ENCODE measurements around the gene PCDHGB4. TPM values are rescaled to one million over a fixed set of nuclear protein-coding genes. Genes with fewer than 3 reads are reported as not detected.
"Not testable (repeated sequence)": the region's sequence is repeated elsewhere in the genome, so short reads cannot be mapped to it uniquely, and the experiment has no call there.

Gene PCDHGB4
- total RNA-seq, 1 experiment from 2014 or later: 0.26 TPM

DNA sequence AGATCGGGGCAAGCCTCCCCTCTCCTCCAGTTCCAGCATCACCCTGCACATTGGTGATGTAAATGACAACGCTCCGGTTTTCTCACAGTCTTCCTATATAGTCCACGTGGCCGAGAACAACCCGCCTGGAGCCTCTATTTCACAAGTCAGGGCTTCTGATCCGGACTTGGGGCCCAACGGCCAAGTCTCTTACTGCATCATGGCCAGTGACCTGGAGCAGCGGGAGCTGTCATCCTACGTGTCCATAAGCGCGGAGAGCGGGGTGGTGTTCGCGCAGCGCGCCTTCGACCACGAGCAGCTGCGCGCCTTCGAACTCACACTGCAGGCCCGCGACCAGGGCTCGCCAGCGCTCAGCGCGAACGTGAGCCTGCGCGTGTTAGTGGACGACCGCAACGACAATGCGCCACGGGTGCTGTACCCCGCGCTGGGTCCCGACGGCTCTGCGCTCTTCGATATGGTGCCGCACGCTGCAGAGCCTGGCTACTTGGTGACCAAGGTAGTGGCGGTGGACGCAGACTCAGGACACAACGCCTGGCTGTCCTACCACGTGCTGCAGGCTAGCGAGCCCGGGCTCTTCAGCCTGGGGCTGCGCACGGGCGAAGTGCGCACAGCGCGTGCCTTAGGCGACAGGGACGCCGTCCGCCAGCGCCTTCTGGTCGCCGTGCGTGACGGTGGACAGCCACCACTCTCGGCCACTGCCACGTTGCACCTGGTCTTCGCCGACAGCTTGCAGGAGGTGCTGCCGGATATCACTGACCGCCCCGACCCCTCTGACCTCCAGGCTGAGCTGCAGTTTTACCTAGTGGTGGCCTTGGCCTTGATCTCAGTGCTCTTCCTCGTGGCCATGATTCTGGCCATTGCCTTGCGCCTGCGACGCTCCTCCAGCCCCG is 1.9 kb downstream of the PCDHGB4 start:
- H3K36me3 ChIP-seq: no peaks in the 10 kb centered on the region
- H3K9me3 ChIP-seq: peaks cover 11% of the 10 kb centered on the region
- no peak overlapping the region for H3K4me3 ChIP-seq
- no peaks in the 10 kb centered on the region for H3K27me3 ChIP-seq
- no peak for DNase-seq

GRCh38 chr5:141392429-141393198 is 5.1 kb downstream of the PCDHGB4 start, which contains the start of gene PCDHGA8:
Gene PCDHGA8, plus strand, starts transcription at chr5:141392633. Its CDS starts 181 bp downstream, at chr5:141392814.
- Histone ChIP-seq H3K4me3 (no peak within 1 kb of the TSS), H3K9me3 (peaks cover 9% of the 10 kb centered on the region)
- no peak for DNase-seq

GRCh38 chr5:141393267-141393666 is 5.8 kb downstream of the PCDHGB4 start:
- H3K36me3 ChIP-seq: no peaks in the 10 kb centered on the region
- no peak overlapping the region for H3K4me3 ChIP-seq
- no peaks in the 10 kb centered on the region for H3K27me3 ChIP-seq
- H3K9me3 ChIP-seq: peaks cover 9% of the 10 kb centered on the region
- no peak for DNase-seq

More at GRCh38 chr5:141392429-141393198, 5.1 kb downstream of the PCDHGB4 start, which contains the start of gene PCDHGA8:
- Histone ChIP-seq H3K36me3 (no peaks in the 10 kb centered on the region), H3K27me3 (no peaks in the 10 kb centered on the region)

DNA sequence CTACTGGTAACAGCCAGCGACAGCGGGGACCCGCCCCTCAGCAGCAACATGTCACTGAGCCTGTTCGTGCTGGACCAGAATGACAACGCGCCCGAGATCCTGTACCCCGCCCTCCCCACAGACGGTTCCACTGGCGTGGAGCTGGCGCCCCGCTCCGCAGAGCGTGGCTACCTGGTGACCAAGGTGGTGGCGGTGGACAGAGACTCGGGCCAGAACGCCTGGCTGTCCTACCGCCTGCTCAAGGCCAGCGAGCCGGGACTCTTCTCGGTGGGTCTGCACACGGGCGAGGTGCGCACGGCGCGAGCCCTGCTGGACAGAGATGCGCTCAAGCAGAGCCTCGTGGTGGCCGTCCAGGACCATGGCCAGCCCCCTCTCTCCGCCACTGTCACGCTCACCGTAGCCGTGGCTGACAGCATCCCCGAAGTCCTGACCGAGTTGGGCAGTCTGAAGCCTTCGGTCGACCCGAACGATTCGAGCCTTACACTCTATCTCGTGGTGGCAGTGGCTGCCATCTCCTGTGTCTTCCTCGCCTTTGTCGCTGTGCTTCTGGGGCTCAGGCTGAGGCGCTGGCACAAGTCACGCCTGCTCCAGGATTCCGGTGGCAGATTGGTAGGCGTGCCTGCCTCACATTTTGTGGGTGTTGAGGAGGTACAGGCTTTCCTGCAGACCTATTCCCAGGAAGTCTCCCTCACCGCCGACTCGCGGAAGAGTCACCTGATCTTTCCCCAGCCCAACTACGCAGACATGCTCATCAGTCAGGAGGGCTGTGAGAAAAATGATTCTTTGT is 7.1 kb downstream of the PCDHGB4 start:
- DNase-seq, H3K27me3 ChIP-seq, H3K36me3 ChIP-seq, H3K4me3 ChIP-seq: not testable (repeated sequence)
- H3K9me3 ChIP-seq: peaks cover 12% of the 10 kb centered on the region

GRCh38 chr5:141397756-141398551 is 10.5 kb downstream of the PCDHGB4 start, which contains the start of gene PCDHGB5:
Gene PCDHGB5, plus strand, starts transcription at chr5:141397947. Its CDS starts 181 bp downstream, at chr5:141398128.
- H3K4me3 ChIP-seq, DNase-seq, H3K36me3 ChIP-seq, H3K9me3 ChIP-seq, H3K27me3 ChIP-seq: not testable (repeated sequence)

DNA sequence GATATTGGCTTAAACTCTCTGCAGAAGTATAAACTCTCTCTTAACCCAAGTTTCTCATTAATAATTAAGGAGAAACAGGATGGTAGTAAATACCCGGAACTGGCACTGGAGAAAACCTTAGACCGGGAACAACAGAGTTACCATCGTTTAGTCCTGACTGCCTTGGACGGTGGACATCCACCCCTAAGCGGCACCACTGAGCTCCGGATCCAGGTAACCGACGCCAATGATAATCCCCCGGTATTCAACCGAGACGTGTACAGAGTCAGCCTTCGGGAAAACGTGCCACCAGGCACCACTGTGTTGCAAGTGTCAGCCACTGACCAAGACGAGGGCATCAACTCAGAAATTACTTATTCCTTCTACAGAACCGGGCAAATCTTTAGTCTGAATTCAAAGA is 11.1 kb downstream of the PCDHGB4 start:
- no peak for DNase-seq
- Histone ChIP-seq H3K4me3 (no peak overlapping the region), H3K36me3 (no peaks in the 10 kb centered on the region), H3K27me3 (no peaks in the 10 kb centered on the region), H3K9me3 (peaks cover 9% of the 10 kb centered on the region)

DNA sequence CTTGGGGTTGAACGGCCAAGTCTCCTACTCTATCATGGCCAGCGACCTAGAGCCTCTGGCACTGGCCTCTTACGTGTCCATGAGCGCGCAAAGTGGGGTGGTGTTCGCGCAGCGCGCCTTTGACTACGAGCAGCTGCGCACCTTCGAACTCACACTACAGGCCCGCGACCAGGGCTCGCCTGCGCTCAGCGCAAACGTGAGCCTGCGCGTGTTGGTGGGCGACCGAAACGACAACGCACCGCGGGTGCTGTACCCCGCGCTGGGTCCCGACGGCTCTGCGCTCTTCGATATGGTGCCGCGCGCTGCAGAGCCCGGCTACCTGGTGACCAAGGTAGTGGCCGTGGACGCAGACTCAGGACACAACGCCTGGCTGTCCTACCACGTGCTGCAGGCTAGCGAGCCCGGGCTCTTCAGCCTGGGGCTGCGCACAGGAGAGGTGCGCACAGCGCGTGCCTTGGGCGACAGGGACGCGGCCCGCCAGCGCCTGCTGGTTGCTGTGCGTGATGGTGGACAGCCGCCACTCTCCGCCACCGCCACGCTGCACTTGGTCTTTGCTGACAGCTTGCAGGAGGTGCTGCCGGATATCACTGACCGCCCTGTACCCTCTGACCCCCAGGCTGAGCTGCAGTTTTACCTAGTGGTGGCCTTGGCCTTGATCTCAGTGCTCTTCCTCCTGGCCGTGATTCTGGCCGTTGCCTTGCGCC is 12.2 kb downstream of the PCDHGB4 start:
- no peak for DNase-seq

DNA sequence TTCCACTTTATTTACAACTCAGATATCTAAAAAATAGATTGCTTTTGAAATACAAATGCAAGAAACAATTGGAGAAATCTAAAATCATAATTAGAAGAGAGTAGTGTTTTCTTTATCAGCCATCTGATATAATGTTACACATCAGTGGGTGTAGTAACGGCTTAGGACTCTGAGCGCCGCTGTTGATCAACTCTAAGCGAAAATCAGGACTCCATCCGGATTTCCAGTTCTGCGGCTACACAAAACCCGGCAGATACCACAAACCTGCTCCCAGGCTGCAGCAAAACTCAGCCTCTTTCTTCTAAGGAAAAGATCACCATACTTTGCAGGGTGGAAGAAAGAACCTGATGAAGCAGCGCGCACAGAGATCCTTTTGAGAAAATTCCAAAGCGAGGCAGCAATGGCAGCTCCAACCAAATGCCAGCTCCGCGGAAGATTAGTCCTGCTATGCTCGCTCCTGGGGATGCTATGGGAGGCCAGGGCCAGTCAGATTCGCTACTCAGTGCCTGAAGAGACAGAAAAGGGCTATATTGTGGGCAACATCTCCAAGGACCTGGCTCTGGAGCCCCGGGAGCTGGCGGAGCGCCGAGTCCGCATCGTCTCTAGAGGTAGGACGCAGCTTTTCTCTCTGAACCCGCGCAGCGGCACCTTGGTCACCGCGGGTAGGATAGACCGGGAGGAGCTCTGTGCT is 15.2 kb downstream of the PCDHGB4 start, which contains the start of gene PCDHGA9:
Gene PCDHGA9, plus strand, starts transcription at position 226 of the 691 bp plus-strand sequence. Its CDS starts 175 bp downstream, at position 401.
- H3K9me3 ChIP-seq: peaks cover 6% of the 10 kb centered on the region
- peaks cover 2% of the 10 kb centered on the region; the same call in 1 of the 2 replicates for H3K27me3 ChIP-seq
- DNase-seq: no peak
- H3K36me3 ChIP-seq: no peaks in the 10 kb centered on the region
- H3K4me3 ChIP-seq: no peak within 1 kb of the TSS

More for the DNA sequence above, 12.2 kb downstream of the PCDHGB4 start:
- Histone ChIP-seq H3K27me3 (no peaks in the 10 kb centered on the region), H3K9me3 (peaks cover 9% of the 10 kb centered on the region), H3K36me3 (no peaks in the 10 kb centered on the region), H3K4me3 (no peak overlapping the region)

GRCh38 chr5:141403387-141403786 is 15.9 kb downstream of the PCDHGB4 start:
- H3K4me3 ChIP-seq: no peak overlapping the region
- peaks cover 2% of the 10 kb centered on the region; the same call in 1 of the 2 replicates for H3K27me3 ChIP-seq
- no peaks in the 10 kb centered on the region for H3K36me3 ChIP-seq
- H3K9me3 ChIP-seq: peaks cover 6% of the 10 kb centered on the region
- DNase-seq: no peak

DNA sequence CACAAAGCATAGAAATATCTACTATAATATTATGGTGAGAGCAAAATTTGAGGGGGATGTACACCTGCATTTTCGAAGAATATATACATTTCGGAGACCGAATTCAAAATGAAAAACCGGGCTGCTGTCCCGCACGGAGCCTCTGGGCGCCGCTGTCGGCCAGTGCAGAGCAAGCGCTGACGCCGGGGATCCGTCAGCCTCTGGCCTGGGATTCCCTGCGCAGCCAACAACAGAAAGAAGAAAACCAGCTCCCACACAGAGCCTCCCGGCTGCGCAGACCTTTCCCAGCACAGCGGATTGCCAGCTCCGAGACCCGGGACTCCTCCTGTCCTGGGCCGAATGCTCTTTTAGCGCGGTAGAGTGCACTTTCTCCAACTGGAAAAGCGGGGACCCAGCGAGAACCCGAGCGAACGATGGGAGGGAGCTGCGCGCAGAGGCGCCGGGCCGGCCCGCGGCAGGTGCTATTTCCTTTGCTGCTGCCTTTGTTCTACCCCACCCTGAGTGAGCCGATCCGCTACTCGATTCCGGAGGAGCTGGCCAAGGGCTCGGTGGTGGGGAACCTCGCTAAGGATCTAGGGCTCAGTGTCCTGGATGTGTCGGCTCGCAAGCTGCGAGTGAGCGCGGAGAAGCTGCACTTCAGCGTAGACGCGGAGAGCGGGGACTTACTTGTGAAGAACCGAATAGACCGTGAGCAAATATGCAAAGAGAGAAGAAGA is 20.4 kb downstream of the PCDHGB4 start, which contains the start of gene PCDHGB6:
Gene PCDHGB6, plus strand, starts transcription at position 232 of the 716 bp plus-strand sequence. Its CDS starts 182 bp downstream, at position 414.
- DNase-seq, H3K9me3 ChIP-seq, H3K4me3 ChIP-seq: not testable (repeated sequence)

DNA sequence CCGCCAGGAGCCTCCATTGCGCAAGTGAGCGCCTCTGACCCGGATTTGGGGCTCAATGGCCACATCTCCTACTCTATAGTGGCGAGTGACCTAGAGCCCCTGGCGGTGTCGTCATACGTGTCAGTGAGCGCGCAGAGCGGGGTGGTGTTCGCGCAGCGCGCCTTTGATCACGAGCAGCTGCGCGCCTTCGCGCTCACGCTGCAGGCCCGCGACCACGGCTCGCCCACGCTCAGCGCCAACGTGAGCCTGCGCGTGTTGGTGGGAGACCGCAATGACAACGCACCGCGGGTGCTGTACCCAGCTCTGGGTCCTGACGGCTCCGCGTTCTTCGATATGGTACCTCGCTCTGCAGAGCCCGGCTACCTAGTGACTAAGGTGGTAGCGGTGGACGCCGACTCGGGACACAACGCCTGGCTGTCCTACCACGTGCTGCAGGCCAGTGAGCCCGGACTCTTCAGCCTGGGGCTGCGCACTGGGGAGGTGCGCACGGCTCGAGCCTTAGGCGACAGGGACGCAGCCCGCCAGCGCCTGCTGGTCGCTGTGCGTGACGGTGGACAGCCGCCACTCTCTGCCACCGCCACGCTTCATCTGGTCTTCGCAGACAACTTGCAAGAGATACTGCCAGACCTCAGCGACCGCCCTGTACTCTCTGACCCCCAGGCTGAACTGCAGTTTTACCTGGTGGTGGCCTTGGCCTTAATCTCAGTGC is 22.3 kb downstream of the PCDHGB4 start:
- DNase-seq: no peak
- Histone ChIP-seq H3K4me3 (no peak overlapping the region), H3K36me3 (no peaks in the 10 kb centered on the region), H3K27me3 (peaks cover 2% of the 10 kb centered on the region; the same call in 1 of the 2 replicates), H3K9me3 (no peaks in the 10 kb centered on the region; the same call in 1 of the 2 replicates)

More for the DNA sequence above, 20.4 kb downstream of the PCDHGB4 start, which contains the start of gene PCDHGB6:
- H3K27me3 ChIP-seq, H3K36me3 ChIP-seq: not testable (repeated sequence)

GRCh38 chr5:141411575-141411974 is 24.1 kb downstream of the PCDHGB4 start:
- peaks cover 3% of the 10 kb centered on the region; the same call in 1 of the 2 replicates for H3K9me3 ChIP-seq
- no peak for DNase-seq
- no peaks in the 10 kb centered on the region for H3K36me3 ChIP-seq
- H3K4me3 ChIP-seq: no peak overlapping the region
- peaks cover 2% of the 10 kb centered on the region; the same call in 1 of the 2 replicates for H3K27me3 ChIP-seq

- no peak within 1 kb of the TSS for H3K4me3 ChIP-seq
- H3K27me3 ChIP-seq: no peaks in the 10 kb centered on the region
- peak; percentile 32 for DNase-seq
- peaks cover 3% of the 10 kb centered on the region; the same call in 1 of the 2 replicates for H3K9me3 ChIP-seq
- no peaks in the 10 kb centered on the region for H3K36me3 ChIP-seq
These were observed 25.5 kb downstream of the PCDHGB4 start, which contains the start of gene PCDHGA10 for GRCh38 chr5:141412854-141413539. Gene PCDHGA10, plus strand, starts transcription at chr5:141412987. Its CDS starts 189 bp downstream, at chr5:141413176.

Data from MG63 (cell line).